ENCODE measurements around the gene RESP18.
"Not testable (repeated sequence)": the region's sequence is repeated elsewhere in the genome, so short reads cannot be mapped to it uniquely, and the experiment has no call there.

RESP18 gene

DNA sequence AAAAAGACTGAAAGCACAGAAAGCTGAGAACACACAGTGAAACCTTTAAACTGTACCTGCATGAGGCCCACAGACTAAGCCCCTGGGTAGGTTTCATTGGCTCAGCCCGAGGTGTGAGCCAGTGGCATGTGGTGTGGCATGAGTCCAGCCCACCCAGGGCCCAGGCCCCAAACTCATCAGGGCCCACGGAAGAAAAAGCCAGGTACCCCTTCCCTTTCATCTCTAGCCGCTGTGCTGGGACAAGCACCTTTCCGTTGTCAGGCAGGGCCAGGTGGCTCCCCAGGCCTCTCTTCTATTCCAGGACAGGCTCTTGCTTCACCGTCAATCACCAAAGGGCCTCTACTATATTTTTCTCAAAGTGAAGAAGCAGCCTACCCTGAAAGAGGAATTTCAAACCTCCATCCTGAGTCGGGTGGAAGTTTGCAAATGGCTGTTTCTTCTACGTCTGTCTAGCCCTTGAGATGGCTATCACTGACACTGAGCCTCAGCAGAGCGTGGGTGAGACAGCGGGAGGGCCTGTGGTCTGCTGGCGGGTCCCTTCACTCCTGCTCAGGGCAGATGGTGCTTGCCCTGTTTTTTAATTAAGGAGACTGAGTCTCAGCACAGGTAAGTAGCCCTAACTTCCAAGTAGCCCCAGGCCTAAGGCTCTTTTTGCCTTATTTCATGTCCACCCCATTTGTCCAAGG is 44.8 kb downstream of the RESP18 start:
- TF ChIP-seq POLR2A (IDR thresholded peaks at IDR 0.05; ENCODE audit: low read depth, low read length) (peak; percentile 19; the same call in 1 of the 2 replicates), SPI1 (IDR thresholded peaks at IDR 0.05; ENCODE audit: low read depth, low read length) (no peak)
- DNase-seq (ENCODE audit: insufficient read length, low spot score) = no peak
- FAIRE-seq = no peak

DNA sequence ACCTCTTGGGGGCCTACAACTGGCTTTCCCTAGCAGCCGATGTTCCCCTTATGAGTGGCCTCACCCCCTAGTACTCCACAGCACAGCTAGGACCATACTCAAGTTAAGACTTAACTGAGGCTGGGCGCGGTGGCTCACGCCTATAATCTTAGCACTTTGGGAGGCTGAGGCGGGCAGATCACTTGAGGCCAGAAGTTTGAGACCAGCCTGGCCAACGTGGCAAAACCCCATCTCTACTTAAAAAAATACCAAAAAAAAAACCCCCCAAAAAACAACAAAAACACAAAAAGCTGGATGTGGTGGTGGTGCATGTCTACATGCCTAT is 45.5 kb downstream of the RESP18 start:
- not testable (repeated sequence) for FAIRE-seq

DNA sequence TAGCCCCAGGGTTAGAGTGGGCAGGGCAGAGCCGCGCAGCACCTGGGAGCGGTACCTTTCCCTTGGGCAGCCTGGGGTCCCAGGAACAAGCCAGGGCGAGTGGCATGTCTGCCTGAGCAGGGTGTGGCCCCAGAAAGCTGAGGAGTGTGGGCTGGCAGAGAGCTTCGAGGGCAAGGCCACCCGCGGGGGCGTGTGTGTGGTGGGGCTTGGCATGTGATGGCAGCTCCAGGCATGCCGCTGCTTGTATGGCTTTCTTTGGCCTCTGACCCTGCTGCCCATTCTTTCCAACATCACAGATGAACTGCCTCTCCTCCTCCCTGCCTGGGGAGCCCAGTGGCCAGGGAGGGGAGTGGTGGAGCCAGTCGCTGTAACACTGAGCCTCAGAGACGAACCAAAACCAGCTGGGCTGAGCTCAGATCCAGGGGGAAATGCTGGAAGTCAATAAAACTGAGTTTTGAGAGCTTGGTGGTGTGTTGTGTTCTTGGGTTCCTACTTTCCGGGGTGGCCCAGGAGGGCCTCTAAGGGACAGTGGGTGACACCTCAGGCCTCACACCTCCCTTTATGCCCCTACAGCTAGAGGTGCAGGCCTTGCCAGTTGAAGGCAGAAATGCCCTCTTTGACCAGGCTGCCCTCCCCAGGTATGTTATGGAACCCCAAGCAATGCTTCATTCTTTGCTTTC is 46.0 kb downstream of the RESP18 start:
- no peak for DNase-seq (ENCODE audit: insufficient read length, low spot score)
- TF ChIP-seq PAX5 (IDR thresholded peaks at IDR 0.05; ENCODE audit: insufficient read depth, low read length, severe bottlenecking) (no peak), POLR2AphosphoS5 (IDR thresholded peaks at IDR 0.05; ENCODE audit: low read depth, low read length) (no peak), SPI1 (IDR thresholded peaks at IDR 0.05; ENCODE audit: low read depth, low read length) (no peak), POU2F2 (IDR thresholded peaks at IDR 0.05; ENCODE audit: low read depth, low read length) (no peak), TAF1 (IDR thresholded peaks at IDR 0.05; ENCODE audit: low read depth, low read length) (no peak), POLR2A (IDR thresholded peaks at IDR 0.05; ENCODE audit: low read depth, low read length) (no peak)
- FAIRE-seq = no peak

More for the DNA sequence above, 45.5 kb downstream of the RESP18 start:
- DNase-seq (ENCODE audit: insufficient read length, low spot score) = not testable (repeated sequence)

DNA sequence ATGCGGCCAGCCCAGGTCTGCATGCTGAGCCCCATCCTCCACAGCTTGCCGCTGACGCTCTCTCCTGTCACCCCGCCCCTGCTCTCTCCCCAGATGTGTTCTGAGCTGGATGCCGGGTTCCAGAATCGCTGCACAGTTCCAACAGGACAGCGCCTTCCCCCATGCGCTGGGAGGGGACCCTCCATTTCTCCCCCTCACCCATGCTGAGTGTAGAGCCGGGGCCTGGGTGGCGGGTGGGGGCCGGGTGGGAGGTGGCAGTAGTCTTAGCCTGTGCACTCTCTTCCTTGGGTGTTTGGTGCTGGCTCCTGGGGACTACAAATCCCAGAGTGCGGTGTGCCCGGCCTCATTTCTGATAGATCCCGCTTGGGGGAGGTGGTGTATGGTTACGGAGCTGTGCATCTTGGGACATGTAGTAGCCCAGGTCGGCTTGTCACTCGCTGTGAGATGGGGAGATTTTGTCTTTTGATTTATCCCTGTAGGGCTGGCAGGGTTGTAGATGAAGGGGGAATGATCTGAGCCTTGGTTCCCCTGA is 46.6 kb downstream of the RESP18 start:
- DNase-seq (ENCODE audit: insufficient read length, low spot score) (no peak), FAIRE-seq (no peak)
- no peak for TF ChIP-seq SPI1 (IDR thresholded peaks at IDR 0.05; ENCODE audit: low read depth, low read length)

DNA sequence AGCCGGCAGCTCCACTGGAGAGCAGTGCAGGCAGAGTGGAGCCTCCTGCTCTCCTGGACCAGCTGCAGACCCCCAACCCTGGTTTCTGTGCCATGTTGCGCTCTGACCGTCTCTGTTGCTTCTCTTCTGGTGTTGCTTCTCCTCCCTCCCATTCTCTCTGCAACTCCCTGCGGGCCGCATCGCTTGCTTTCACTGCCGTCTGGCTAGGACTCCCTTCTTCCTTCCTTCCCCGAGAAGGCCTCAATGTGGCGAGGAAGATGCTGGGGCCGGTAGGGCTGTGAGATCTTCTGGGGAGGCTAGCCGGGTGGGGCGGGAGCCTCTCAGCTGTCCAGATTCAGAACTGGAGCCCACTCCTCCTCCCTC is 47.2 kb downstream of the RESP18 start:
- DNase-seq (ENCODE audit: insufficient read length, low spot score) (no peak), FAIRE-seq (no peak)
- TF ChIP-seq SPI1 (IDR thresholded peaks at IDR 0.05; ENCODE audit: low read depth, low read length) (no peak), TAF1 (IDR thresholded peaks at IDR 0.05; ENCODE audit: low read depth, low read length) (no peak), PAX5 (IDR thresholded peaks at IDR 0.05; ENCODE audit: insufficient read depth, low read length, severe bottlenecking) (no peak), POU2F2 (IDR thresholded peaks at IDR 0.05; ENCODE audit: low read depth, low read length) (no peak), POLR2A (IDR thresholded peaks at IDR 0.05; ENCODE audit: low read depth, low read length) (no peak), POLR2AphosphoS5 (IDR thresholded peaks at IDR 0.05; ENCODE audit: low read depth, low read length) (no peak)

DNA sequence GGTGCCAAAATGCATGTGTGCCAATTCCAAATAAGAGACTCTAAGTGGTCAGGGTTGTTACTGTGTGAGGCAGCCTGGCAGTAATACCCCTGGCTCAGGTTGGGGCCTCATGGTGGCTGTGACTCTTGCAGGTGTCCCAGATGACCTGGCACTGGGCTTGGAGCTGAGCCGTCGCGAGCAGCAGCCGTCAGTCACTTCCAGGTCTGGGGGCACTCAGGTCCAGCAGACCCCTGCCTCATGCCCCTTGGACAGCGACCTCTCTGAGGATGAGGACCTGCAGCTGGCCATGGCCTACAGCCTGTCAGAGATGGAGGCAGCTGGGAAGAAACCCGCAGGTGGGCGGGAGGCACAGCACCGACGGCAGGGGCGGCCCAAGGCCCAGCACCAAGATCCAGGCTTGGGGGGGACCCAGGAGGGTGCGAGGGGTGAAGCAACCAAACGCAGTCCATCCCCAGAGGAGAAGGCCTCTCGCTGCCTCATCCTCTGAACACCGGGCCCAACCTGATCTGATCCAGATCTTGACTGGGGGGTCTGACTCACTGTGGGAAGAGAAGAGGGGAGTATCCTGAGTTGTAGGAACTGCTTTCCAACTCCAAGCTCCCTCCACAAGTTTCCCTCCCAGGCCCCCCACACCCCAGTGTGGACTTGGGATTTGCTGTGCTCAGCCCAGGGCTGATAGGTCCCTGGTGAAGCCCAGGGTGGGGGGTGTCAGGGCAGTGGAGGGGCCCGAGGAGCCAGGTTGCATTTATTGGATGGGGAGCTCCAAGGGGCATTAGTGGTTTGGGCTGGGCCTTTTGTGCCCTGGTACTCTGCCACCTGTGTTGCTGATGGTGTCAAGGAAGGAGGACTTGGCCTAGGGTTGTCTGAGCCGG is 47.8 kb downstream of the RESP18 start:
- no peak for FAIRE-seq
- TF ChIP-seq POU2F2 (IDR thresholded peaks at IDR 0.05; ENCODE audit: low read depth, low read length) = no peak
- TF ChIP-seq POLR2AphosphoS5 (IDR thresholded peaks at IDR 0.05; ENCODE audit: low read depth, low read length) = no peak
- no peak for TF ChIP-seq PAX5 (IDR thresholded peaks at IDR 0.05; ENCODE audit: insufficient read depth, low read length, severe bottlenecking)
- no peak for TF ChIP-seq TAF1 (IDR thresholded peaks at IDR 0.05; ENCODE audit: low read depth, low read length)
- no peak for TF ChIP-seq SPI1 (IDR thresholded peaks at IDR 0.05; ENCODE audit: low read depth, low read length)
- TF ChIP-seq POLR2A (IDR thresholded peaks at IDR 0.05; ENCODE audit: low read depth, low read length) = no peak

DNA sequence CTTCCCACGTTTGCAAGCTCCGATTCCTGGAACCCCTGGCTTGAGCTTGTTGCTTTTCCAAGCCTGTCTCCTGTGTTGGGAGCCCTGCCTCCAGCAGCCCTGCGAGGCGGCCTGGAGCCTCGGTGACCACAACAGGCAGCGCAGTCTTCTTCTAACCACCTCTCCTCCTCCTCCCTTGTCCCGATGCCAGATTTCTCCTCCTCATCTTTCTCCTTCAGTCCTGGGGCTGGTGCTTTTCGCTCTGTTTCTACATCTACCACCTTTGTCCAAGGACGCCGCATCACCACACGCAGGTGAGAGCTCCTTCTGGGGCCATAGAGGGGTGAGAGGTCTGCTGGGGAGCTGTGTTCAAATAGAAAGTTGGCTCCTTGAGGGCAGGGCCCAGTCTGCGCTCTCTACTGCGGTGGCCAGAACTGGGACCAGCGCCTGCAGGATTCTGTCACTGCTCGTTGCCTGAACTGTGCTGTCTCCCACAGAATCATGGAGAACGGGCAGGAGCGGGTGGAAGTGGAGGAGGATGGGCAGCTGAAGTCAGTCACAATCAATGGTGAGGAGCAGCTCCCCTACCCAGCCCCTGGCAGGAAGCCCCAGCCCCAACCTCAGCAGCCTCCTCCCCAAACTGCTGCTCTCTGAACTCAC is 49.5 kb downstream of the RESP18 start:
- TF ChIP-seq PAX5 (IDR thresholded peaks at IDR 0.05; ENCODE audit: insufficient read depth, low read length, severe bottlenecking) = no peak
- no peak for TF ChIP-seq POLR2A (IDR thresholded peaks at IDR 0.05; ENCODE audit: low read depth, low read length)
- no peak for TF ChIP-seq POLR2AphosphoS5 (IDR thresholded peaks at IDR 0.05; ENCODE audit: low read depth, low read length)
- TF ChIP-seq TAF1 (IDR thresholded peaks at IDR 0.05; ENCODE audit: low read depth, low read length) = no peak
- no peak for TF ChIP-seq POU2F2 (IDR thresholded peaks at IDR 0.05; ENCODE audit: low read depth, low read length)
- no peak for TF ChIP-seq SPI1 (IDR thresholded peaks at IDR 0.05; ENCODE audit: low read depth, low read length)
- DNase-seq (ENCODE audit: insufficient read length, low spot score) (no peak), FAIRE-seq (no peak)

More for the DNA sequence above, 47.8 kb downstream of the RESP18 start:
- no peak for DNase-seq (ENCODE audit: insufficient read length, low spot score)

DNA sequence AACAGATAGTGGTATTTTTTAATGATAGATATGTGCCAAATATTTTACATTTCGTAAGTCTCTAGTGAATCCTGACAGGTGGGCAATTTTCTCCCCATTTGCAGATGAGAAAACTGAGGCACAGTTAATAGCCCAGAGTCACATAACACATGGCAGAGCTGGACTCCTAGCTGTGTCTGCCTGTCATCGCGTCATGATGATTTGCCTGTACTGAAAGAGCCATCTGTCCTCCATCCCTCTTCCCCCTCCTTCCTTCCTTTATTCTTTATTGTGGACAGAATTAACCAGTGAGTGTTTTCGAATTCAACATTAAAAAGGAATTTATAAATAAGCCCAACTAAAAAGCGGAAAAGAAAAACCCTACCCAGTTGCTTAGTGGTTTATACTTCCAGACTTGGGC is 50.2 kb downstream of the RESP18 start:
- TF ChIP-seq POU2F2 (IDR thresholded peaks at IDR 0.05; ENCODE audit: low read depth, low read length) (no peak), PAX5 (IDR thresholded peaks at IDR 0.05; ENCODE audit: insufficient read depth, low read length, severe bottlenecking) (no peak), TAF1 (IDR thresholded peaks at IDR 0.05; ENCODE audit: low read depth, low read length) (no peak), POLR2AphosphoS5 (IDR thresholded peaks at IDR 0.05; ENCODE audit: low read depth, low read length) (no peak), POLR2A (IDR thresholded peaks at IDR 0.05; ENCODE audit: low read depth, low read length) (no peak), SPI1 (IDR thresholded peaks at IDR 0.05; ENCODE audit: low read depth, low read length) (no peak)
- FAIRE-seq = no peak
- DNase-seq (ENCODE audit: insufficient read length, low spot score) = no peak

DNA sequence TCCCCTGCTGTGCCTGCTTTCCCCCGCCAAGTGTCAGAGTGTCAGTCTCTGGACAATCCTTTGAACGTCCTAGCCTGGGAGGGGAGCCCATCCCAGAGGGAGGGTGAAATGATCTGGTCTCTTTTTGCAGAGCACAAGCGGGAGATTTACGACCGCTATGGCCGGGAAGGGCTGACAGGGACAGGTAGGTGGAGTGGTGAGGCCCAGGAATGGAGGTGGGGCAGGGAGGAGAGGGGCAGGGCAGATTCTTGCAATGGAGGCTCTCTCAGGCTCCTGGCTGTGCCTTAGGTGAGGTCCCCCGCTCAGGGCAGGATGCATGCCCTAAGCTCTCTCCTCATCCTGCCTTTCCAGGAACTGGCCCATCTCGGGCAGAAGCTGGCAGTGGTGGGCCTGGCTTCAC is 51.0 kb downstream of the RESP18 start:
- FAIRE-seq (no peak), DNase-seq (ENCODE audit: insufficient read length, low spot score) (no peak)
- TF ChIP-seq TAF1 (IDR thresholded peaks at IDR 0.05; ENCODE audit: low read depth, low read length) (no peak), POLR2A (IDR thresholded peaks at IDR 0.05; ENCODE audit: low read depth, low read length) (no peak), PAX5 (IDR thresholded peaks at IDR 0.05; ENCODE audit: insufficient read depth, low read length, severe bottlenecking) (no peak), SPI1 (IDR thresholded peaks at IDR 0.05; ENCODE audit: low read depth, low read length) (no peak), POLR2AphosphoS5 (IDR thresholded peaks at IDR 0.05; ENCODE audit: low read depth, low read length) (no peak), POU2F2 (IDR thresholded peaks at IDR 0.05; ENCODE audit: low read depth, low read length) (no peak)

Measured in GM12891 (cell line).